DOHH2 (cell line): ENCODE results near the gene TOMM40.

Experiments
- H3F3A ChIP-seq: fragments of 200-600 bp; sonication (generic), shearing (Covaris generic); 2 replicates; pipeline ENCODE4 v1.6.0; 2016; ENCODE audit warnings: antibody characterized with exemption, mild to moderate bottlenecking; ENCODE audit not compliant: control insufficient read depth, insufficient read depth
- H3K27ac ChIP-seq: fragments of 200-600 bp; sonication (generic); 2 replicates; pipeline ENCODE4 v1.5.1; 2014; ENCODE audit warnings: low read depth, mild to moderate bottlenecking, low read length, moderate library complexity
- H3K27me3 ChIP-seq: fragments of 200-600 bp; sonication (generic); 2 replicates; pipeline ENCODE4 v1.6.1; 2014; ENCODE audit warnings: mild to moderate bottlenecking, low read length, mixed read lengths; ENCODE audit not compliant: control insufficient read depth
- H3K36me3 ChIP-seq: fragments of 200-600 bp; sonication (generic); 2 replicates; pipeline ENCODE4 v1.6.1; 2014; ENCODE audit warnings: mild to moderate bottlenecking, low read length, moderate library complexity, mixed read lengths; ENCODE audit not compliant: control insufficient read depth
- H3K4me1 ChIP-seq: fragments of 200-600 bp; sonication (generic); 2 replicates; pipeline ENCODE4 v1.6.1; 2014; ENCODE audit warnings: mild to moderate bottlenecking, low read length, mixed read lengths; ENCODE audit not compliant: control insufficient read depth
- H3K4me2 ChIP-seq: fragments of 200-600 bp; sonication (generic); 2 replicates; pipeline ENCODE4 v1.6.0; 2014; ENCODE audit warnings: mild to moderate bottlenecking, low read length, moderate library complexity
- H3K4me3 ChIP-seq: fragments of 200-600 bp; sonication (generic); 2 replicates; pipeline ENCODE4 v1.5.1; 2014; ENCODE audit warnings: mild to moderate bottlenecking, low read length, mixed read lengths
- H3K79me2 ChIP-seq: fragments of 200-600 bp; sonication (generic); 2 replicates; pipeline ENCODE4 v1.6.1; 2014; ENCODE audit warnings: mild to moderate bottlenecking, low read length, mixed read lengths; ENCODE audit not compliant: control insufficient read depth
- H3K9me2 ChIP-seq: fragments of 200-600 bp; sonication (generic); replicated peaks from 2 replicates; pipeline ENCODE4 v1.6.1; 2014; ENCODE audit warnings: mild to moderate bottlenecking, low read length, mixed read lengths; ENCODE audit not compliant: control insufficient read depth
- H3K9me3 ChIP-seq: fragments of 200-600 bp; sonication (generic); 2 replicates; pipeline ENCODE4 v1.6.1; 2014; ENCODE audit warnings: antibody characterized with exemption, low read length, mixed read lengths; ENCODE audit not compliant: control insufficient read depth, insufficient read depth
- H4K20me1 ChIP-seq: fragments of 200-600 bp; sonication (generic); 2 replicates; pipeline ENCODE4 v1.6.0; 2014; ENCODE audit warnings: low read depth, mild to moderate bottlenecking, antibody characterized with exemption, low read length, moderate library complexity; ENCODE audit not compliant: control insufficient read depth, insufficient read depth
- EZH2phosphoT487 ChIP-seq: fragments of 200-600 bp; sonication (generic); IDR thresholded peaks from 2 replicates; pipeline ENCODE4 v1.6.1; 2017; ENCODE audit warnings: borderline replicate concordance, mild to moderate bottlenecking, antibody characterized with exemption, low read length, moderate library complexity, mixed read lengths
- TF ChIP-seq, protein P1 (sequence below): fragments of 200-600 bp; sonication (generic); IDR thresholded peaks from one replicate; pipeline ENCODE4 v1.5.1; 2014; ENCODE audit warnings: antibody characterized with exemption, mild to moderate bottlenecking, low read depth, low read length; ENCODE audit not compliant: poor library complexity, severe bottlenecking

Gene TOMM40

DNA sequence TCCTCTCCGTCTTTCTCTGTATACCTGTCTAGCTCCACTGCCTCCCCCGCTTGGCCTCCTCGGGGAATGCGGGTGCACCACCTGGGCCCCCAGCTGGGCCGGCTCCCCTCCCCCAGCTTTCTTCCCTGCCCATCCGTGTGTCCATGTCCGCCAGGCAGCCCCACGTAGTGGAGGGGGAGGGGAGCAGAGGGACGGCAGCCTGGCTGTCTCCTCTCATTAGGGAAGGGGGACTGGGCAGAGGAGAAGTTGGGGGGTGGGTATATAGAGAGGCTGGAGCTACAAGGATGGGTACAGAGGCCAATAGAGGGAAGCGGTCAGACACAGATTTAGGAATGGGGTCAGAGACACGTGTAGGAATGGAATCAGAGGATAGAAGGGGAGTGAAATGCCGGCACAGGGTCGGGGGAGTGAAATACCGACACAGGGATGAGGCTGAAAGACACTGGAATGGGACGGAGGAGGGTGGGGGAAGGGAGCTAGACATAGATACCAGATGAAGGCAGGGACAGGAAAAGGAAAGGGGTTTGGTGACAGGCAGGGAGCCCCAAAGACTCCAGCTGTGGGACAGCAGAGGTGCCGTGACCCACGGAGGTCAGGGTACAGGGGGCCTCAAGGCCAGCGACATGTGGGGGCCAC lies 42.1 kb upstream of the TOMM40 start:
- H3K4me2 ChIP-seq: no peak overlapping the region
- peaks cover 5% of the 10 kb centered on the region; the same call in 1 of the 2 replicates for H3F3A ChIP-seq
- peaks cover 43% of the 10 kb centered on the region for H3K27me3 ChIP-seq
- no peak overlapping the region for H3K27ac ChIP-seq
- H3K9me2 ChIP-seq: no peaks in the 10 kb centered on the region
- peaks cover 6% of the 10 kb centered on the region; the same call in 1 of the 2 replicates for H4K20me1 ChIP-seq
- H3K79me2 ChIP-seq: no peaks in the 10 kb centered on the region
- no peak for TF ChIP-seq EZH2phosphoT487
- TF ChIP-seq, protein P1, sequence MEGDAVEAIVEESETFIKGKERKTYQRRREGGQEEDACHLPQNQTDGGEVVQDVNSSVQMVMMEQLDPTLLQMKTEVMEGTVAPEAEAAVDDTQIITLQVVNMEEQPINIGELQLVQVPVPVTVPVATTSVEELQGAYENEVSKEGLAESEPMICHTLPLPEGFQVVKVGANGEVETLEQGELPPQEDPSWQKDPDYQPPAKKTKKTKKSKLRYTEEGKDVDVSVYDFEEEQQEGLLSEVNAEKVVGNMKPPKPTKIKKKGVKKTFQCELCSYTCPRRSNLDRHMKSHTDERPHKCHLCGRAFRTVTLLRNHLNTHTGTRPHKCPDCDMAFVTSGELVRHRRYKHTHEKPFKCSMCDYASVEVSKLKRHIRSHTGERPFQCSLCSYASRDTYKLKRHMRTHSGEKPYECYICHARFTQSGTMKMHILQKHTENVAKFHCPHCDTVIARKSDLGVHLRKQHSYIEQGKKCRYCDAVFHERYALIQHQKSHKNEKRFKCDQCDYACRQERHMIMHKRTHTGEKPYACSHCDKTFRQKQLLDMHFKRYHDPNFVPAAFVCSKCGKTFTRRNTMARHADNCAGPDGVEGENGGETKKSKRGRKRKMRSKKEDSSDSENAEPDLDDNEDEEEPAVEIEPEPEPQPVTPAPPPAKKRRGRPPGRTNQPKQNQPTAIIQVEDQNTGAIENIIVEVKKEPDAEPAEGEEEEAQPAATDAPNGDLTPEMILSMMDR: no peak
- H3K4me3 ChIP-seq: no peak overlapping the region
- H3K36me3 ChIP-seq: no peaks in the 10 kb centered on the region
- H3K9me3 ChIP-seq: no peaks in the 10 kb centered on the region
- peaks cover 19% of the 10 kb centered on the region for H3K4me1 ChIP-seq

DNA sequence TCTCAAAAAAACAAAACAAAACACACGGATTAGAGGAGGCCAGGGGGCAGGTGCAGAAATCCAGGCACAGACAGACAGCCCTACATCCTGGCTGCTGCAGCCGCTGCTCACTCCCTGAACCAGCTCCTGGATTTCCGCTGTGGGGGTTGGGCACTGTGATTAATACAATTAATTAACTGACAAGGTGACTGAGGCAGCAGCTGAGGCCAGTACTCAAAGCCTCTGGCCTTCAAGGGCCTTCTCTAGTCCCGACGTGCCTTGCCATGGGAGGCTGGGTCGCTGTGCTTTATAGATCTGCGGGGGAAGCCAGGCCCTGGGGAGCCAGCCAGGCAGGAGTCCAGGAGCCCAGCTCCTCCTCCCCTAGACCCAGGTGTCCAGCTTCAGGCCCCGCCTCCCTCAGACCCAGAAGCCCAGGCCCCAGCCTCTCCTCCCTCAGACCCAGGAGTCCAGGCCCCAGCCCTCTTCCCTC lies 40.4 kb upstream of the TOMM40 start:
- H3K9me3 ChIP-seq: no peaks in the 10 kb centered on the region
- peaks cover 44% of the 10 kb centered on the region for H3K27me3 ChIP-seq
- peaks cover 6% of the 10 kb centered on the region; the same call in 1 of the 2 replicates for H4K20me1 ChIP-seq
- H3K27ac ChIP-seq: no peak overlapping the region
- H3K9me2 ChIP-seq: no peaks in the 10 kb centered on the region
- TF ChIP-seq EZH2phosphoT487: no peak
- TF ChIP-seq, protein P1: no peak
- no peaks in the 10 kb centered on the region for H3K79me2 ChIP-seq
- no peak overlapping the region for H3K4me2 ChIP-seq
- H3K4me1 ChIP-seq: peaks cover 5% of the 10 kb centered on the region
- no peaks in the 10 kb centered on the region for H3K36me3 ChIP-seq
- H3F3A ChIP-seq: peaks cover 3% of the 10 kb centered on the region; the same call in 1 of the 2 replicates
- H3K4me3 ChIP-seq: no peak overlapping the region

DNA sequence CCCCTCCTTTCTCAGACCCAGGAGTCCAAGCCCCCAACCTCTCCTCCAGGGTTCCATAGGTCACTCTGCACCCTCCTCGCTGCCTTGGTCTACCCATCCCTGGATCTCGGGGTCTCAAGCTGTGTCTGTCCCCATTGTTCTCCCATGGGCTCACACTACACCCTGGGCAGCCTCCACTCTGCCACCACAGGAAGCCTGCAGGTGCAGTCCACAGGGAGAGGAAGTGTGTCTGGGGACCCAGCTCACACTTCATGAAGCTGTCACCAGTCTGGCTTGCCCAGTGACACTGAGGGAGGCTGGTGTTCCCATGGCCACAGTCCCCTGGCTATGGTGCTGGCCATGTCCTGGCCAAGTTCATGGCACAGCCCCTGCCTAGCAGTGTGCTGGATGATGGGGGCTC lies 39.6 kb upstream of the TOMM40 start:
- Histone ChIP-seq H3F3A (peaks cover 3% of the 10 kb centered on the region; the same call in 1 of the 2 replicates), H3K36me3 (no peaks in the 10 kb centered on the region), H3K79me2 (no peaks in the 10 kb centered on the region), H3K9me2 (no peaks in the 10 kb centered on the region), H3K4me1 (peaks cover under 1% of the 10 kb centered on the region; the same call in 1 of the 2 replicates), H3K4me3 (no peak overlapping the region), H3K9me3 (no peaks in the 10 kb centered on the region), H3K4me2 (no peak overlapping the region), H4K20me1 (peaks cover 6% of the 10 kb centered on the region; the same call in 1 of the 2 replicates), H3K27me3 (peaks cover 46% of the 10 kb centered on the region), H3K27ac (no peak overlapping the region)
- no peak for TF ChIP-seq EZH2phosphoT487
- TF ChIP-seq, protein P1: no peak
